Measurements from ENCODE around the gene MRPL24. TPM values are rescaled to one million over a fixed set of nuclear protein-coding genes. Genes with fewer than 3 reads are reported as not detected.

The MRPL24 gene
- total RNA-seq, 1 donor from 2014 or later, result 124 TPM

DNA sequence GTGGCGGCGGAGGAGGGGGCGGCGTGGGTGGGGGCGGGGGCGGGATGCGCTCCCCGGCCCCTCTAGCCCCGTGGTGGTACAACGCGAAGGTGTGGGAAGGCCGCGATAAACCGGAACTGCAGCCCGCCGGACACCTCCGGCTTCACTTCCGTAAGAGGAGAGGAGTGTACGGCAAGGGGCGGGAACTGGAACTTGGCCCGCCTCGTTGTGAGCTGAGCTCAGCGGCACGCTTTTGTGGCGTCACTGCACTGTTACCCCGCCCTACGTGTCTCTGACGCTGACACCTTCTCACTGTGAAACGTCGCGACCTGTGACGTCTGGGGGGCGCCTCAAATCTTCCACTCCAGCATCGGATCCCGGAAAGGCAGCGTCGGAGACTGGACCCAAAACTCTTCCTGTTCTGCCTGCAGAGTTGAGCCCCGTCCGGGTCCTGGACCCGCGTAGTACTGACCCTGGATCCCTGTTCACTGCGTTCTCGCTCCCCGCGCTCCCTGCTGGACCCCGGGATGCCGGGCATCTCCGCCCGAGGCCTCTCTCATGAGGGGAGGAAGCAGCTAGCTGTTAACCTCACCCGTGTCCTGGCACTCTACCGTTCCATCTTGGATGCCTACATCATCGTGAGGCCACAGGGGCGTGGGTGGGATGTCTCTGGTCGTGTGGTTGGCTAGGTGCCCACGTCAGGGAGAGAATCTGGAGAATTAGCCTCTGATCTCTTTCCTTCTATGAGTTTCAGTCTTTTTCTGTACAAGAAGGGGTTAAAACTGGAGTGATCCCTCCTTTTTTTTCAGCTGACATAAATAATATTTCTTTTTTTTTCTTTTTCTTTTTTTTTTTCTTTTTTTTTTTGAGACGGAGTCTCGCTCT is 12.1 kb downstream of the MRPL24 start, which contains the start of gene ISG20L2:
Gene ISG20L2 (minus strand): TSS at position 168 of the 864 bp plus-strand sequence. CDS start 1,114 bp downstream, outside the sequence.
- no peaks in the 10 kb centered on the region for H3K27me3 Mint-ChIP-seq (ENCODE audit: low read depth)
- H3K4me3 Mint-ChIP-seq (ENCODE audit: low read depth), result no peak within 1 kb of the TSS
- H3K27ac Mint-ChIP-seq, result peak within 1 kb of the TSS; percentile 99
- peaks cover 20% of the 10 kb centered on the region for H3K4me1 Mint-ChIP-seq (ENCODE audit: low read depth)
- peaks cover 28% of the 10 kb centered on the region for H3K36me3 Mint-ChIP-seq (ENCODE audit: low read depth)
- DNase-seq (ENCODE audit: low spot score), result peak; percentile 96
- intact Hi-C loops (cut with micrococcal nuclease), result loop anchor here (1.0 to 5.0 kb wide), 6 partner anchors 12 to 163 kb away; partner anchors contain the start of genes HDGF, MRPL24, NTRK1 and PEAR1
- H3K9me3 Mint-ChIP-seq, result no peaks in the 10 kb centered on the region

- Mint-ChIP-seq H3K4me1 (ENCODE audit: low read depth) (peaks cover 28% of the 10 kb centered on the region), H3K27me3 (ENCODE audit: low read depth) (no peaks in the 10 kb centered on the region), H3K36me3 (ENCODE audit: low read depth) (peaks cover 32% of the 10 kb centered on the region), H3K4me3 (ENCODE audit: low read depth) (no peak within 1 kb of the TSS), H3K27ac (peak within 1 kb of the TSS; percentile 99), H3K9me3 (no peaks in the 10 kb centered on the region)
- DNase-seq (ENCODE audit: low spot score), result peak; percentile 80
- intact Hi-C loops (cut with micrococcal nuclease), result loop anchor here (1.0 to 5.0 kb wide), 7 partner anchors 13 to 164 kb away; partner anchors contain the start of genes HDGF, MRPL24, NTRK1 and PEAR1
Measured at GRCh38 chr1:156727926-156728598, 12.8 kb downstream of the MRPL24 start, which contains the start of gene METTL25B. Gene METTL25B, plus strand, starts transcription at chr1:156728469. Its CDS starts 636 bp downstream, at chr1:156729105.

- DNase-seq (ENCODE audit: low spot score), result no peak
- no peak overlapping the region for H3K4me3 Mint-ChIP-seq (ENCODE audit: low read depth)
- H3K4me1 Mint-ChIP-seq (ENCODE audit: low read depth), result peaks cover 28% of the 10 kb centered on the region
- H3K36me3 Mint-ChIP-seq (ENCODE audit: low read depth), result peaks cover 27% of the 10 kb centered on the region
- H3K9me3 Mint-ChIP-seq, result no peaks in the 10 kb centered on the region
- H3K27ac Mint-ChIP-seq, result peak overlapping the region; percentile 99
- intact Hi-C loops (cut with micrococcal nuclease), result loop anchor here (2.0 to 5.0 kb wide), 2 partner anchors 67 to 165 kb away; partner anchors contain the start of gene PEAR1
- H3K27me3 Mint-ChIP-seq (ENCODE audit: low read depth), result no peaks in the 10 kb centered on the region
Measured at GRCh38 chr1:156727492-156727891, 13.4 kb downstream of the MRPL24 start.

DNA sequence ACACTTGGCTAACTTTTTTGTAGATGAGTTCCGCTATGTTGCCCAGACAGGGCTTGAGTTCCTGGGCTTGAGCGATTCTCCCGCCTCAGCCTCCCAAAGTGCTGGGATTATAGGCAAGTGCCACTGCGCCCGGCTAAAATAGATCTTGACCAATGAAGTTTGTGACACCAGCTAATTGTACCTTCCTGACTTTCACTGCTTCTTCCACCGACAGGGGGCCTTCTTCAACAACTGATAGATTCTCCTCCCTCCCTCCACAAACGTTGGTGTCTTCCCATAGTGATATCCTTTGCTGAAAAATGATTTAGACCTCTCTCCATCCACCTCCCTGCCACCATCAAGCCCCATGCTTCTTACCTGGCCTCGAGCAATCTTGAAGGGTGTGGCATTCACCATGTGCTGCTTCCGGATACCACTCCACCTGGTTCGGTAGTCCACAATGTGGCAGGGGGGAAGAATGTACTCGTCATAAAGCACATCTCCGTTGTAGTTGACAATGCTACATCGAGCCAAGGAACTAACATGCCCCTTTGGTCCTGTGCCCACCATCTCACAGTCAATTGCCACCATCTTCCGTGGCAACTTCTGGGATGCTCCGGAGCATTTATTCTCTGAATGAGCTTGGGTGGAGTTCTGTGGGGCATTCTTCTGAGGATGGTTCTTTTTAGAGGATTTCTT is 14.2 kb downstream of the MRPL24 start:
- intact Hi-C loops (cut with micrococcal nuclease), result loop anchor here (1.0 to 5.0 kb wide), 4 partner anchors 19 to 166 kb away; partner anchors contain the start of gene PEAR1
- Mint-ChIP-seq H3K27me3 (ENCODE audit: low read depth) (no peaks in the 10 kb centered on the region), H3K27ac (no peak overlapping the region), H3K4me3 (ENCODE audit: low read depth) (no peak overlapping the region), H3K4me1 (ENCODE audit: low read depth) (peaks cover 28% of the 10 kb centered on the region), H3K9me3 (no peaks in the 10 kb centered on the region), H3K36me3 (ENCODE audit: low read depth) (peaks cover 29% of the 10 kb centered on the region)
- DNase-seq (ENCODE audit: low spot score), result peak; percentile 40

DNA sequence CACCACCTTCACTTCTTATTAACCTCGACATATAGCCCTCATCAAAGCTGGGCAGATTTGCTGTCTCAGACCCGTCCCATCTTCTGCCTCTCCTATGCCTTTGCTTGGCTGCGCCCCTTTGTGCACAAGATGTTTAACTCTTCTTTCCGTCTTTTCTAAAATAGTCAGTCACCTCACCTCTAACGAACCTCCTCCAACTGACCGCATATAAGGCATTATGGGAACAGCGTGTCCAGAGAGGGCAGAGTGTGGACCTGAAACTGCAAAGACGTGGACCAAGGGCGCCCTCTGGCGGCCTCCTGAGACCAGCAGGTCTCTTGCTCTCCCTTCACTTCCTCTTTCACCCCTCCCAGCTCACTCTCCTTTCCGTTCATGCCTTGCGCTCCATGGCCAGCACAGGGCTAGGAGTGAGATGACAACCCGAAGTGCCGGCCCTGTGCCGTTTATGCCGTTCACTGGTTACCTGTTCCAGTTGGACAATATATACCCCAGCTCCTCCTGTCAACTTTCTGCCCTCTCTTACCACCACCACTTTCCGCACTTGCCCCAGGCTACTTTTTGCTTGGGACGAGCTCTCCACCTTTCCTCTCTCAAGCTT is 15.1 kb downstream of the MRPL24 start:
- no peak overlapping the region for H3K27ac Mint-ChIP-seq
- H3K9me3 Mint-ChIP-seq, result no peaks in the 10 kb centered on the region
- intact Hi-C loops (cut with micrococcal nuclease), result loop anchor here (1.0 to 5.0 kb wide), 4 partner anchors 18 to 167 kb away; partner anchors contain the start of gene PEAR1
- H3K27me3 Mint-ChIP-seq (ENCODE audit: low read depth), result no peaks in the 10 kb centered on the region
- no peak overlapping the region for H3K4me3 Mint-ChIP-seq (ENCODE audit: low read depth)
- peak; percentile 72 for DNase-seq (ENCODE audit: low spot score)
- peaks cover 29% of the 10 kb centered on the region for H3K4me1 Mint-ChIP-seq (ENCODE audit: low read depth)
- peaks cover 34% of the 10 kb centered on the region for H3K36me3 Mint-ChIP-seq (ENCODE audit: low read depth)

- Mint-ChIP-seq H3K27me3 (ENCODE audit: low read depth) (no peaks in the 10 kb centered on the region), H3K36me3 (ENCODE audit: low read depth) (peaks cover 43% of the 10 kb centered on the region), H3K4me1 (ENCODE audit: low read depth) (peaks cover 16% of the 10 kb centered on the region), H3K9me3 (no peaks in the 10 kb centered on the region), H3K27ac (peak overlapping the region; percentile 50), H3K4me3 (ENCODE audit: low read depth) (no peak overlapping the region)
- intact Hi-C loops (cut with micrococcal nuclease), result no loop called here
- no peak for DNase-seq (ENCODE audit: low spot score)
Measured at GRCh38 chr1:156721535-156721934, 19.4 kb downstream of the MRPL24 start.

- Mint-ChIP-seq H3K4me3 (ENCODE audit: low read depth) (no peak overlapping the region), H3K27me3 (ENCODE audit: low read depth) (no peaks in the 10 kb centered on the region)
- intact Hi-C loops (cut with micrococcal nuclease), result no loop called here
Measured at GRCh38 chr1:156721131-156721530, 19.8 kb downstream of the MRPL24 start.

DNA sequence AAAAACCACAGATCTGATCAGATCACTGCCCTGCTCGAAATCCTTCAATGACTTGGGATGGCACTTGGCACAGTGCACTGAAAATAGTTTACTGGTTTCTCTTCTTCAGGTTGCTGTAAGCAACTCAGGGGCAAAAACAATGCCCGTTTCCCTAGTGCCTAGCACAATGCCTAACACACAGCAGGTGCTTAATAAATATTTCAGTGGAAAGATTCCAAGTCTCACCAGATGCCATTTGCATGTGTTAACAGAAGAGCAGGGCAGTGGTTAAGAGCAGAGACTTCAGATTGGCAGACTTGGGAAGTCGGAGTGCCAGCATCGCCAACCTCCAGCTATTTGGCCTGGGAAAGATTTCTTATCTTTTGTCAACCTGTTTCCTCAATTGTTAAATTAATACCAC is 23.5 kb downstream of the MRPL24 start:
- intact Hi-C loops (cut with micrococcal nuclease), result no loop called here
- no peaks in the 10 kb centered on the region for H3K9me3 Mint-ChIP-seq
- DNase-seq (ENCODE audit: low spot score), result no peak
- peaks cover 4% of the 10 kb centered on the region for H3K4me1 Mint-ChIP-seq (ENCODE audit: low read depth)
- H3K36me3 Mint-ChIP-seq (ENCODE audit: low read depth), result peaks cover 36% of the 10 kb centered on the region
- H3K27me3 Mint-ChIP-seq (ENCODE audit: low read depth), result no peaks in the 10 kb centered on the region
- H3K27ac Mint-ChIP-seq, result no peak overlapping the region
- no peak overlapping the region for H3K4me3 Mint-ChIP-seq (ENCODE audit: low read depth)

More at GRCh38 chr1:156721131-156721530, 19.8 kb downstream of the MRPL24 start:
- H3K36me3 Mint-ChIP-seq (ENCODE audit: low read depth), result peaks cover 45% of the 10 kb centered on the region
- H3K9me3 Mint-ChIP-seq, result no peaks in the 10 kb centered on the region
- peaks cover 16% of the 10 kb centered on the region for H3K4me1 Mint-ChIP-seq (ENCODE audit: low read depth)
- H3K27ac Mint-ChIP-seq, result peak overlapping the region; percentile 50
- no peak for DNase-seq (ENCODE audit: low spot score)

DNA sequence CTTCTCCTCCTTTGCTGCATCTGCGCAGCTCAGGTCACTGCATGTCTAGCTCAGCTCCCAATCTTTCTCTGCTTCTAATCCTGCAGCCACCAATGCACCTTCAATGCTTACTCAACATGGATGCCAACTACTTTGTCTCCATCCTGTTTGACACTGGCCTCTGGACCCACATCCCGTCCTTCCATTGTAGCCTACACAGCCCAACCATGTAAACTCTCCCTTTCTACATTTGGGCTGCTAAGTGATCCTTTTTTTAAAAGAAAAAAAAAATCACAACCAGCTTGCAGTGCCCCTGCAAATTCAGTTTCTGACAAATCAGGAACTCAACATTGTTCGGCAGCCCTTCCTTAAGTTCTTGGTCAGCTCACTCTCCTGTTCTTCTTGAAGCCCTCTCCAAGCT is 26.1 kb downstream of the MRPL24 start:
- Mint-ChIP-seq H3K9me3 (no peaks in the 10 kb centered on the region), H3K4me3 (ENCODE audit: low read depth) (no peak overlapping the region), H3K36me3 (ENCODE audit: low read depth) (peaks cover 15% of the 10 kb centered on the region), H3K27me3 (ENCODE audit: low read depth) (no peaks in the 10 kb centered on the region), H3K27ac (no peak overlapping the region), H3K4me1 (ENCODE audit: low read depth) (no peaks in the 10 kb centered on the region)
- intact Hi-C loops (cut with micrococcal nuclease), result no loop called here
- no peak for DNase-seq (ENCODE audit: low spot score)

DNA sequence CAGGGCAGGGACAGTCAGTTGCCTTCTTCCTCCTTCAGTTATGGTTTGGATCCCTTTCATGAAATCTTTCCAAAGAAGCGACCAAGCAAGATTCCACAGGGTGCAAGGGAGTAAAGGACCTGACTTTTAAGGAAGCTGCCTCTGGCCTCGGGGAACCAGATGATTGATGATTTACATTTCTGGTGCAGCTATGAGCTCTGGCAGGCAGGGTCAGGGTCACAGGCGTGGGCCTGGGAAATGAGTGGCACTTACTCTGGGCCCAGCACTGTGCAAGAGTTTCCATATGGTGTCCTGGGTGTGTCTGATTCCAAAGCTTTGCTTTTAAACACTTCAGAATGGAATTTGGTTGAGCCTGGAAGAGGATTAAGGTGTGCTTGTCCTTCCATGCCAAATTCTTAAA is 28.3 kb downstream of the MRPL24 start:
- H3K9me3 Mint-ChIP-seq, result no peaks in the 10 kb centered on the region
- H3K27me3 Mint-ChIP-seq (ENCODE audit: low read depth), result peaks cover 10% of the 10 kb centered on the region
- peaks cover 14% of the 10 kb centered on the region for H3K36me3 Mint-ChIP-seq (ENCODE audit: low read depth)
- intact Hi-C loops (cut with micrococcal nuclease), result no loop called here
- H3K27ac Mint-ChIP-seq, result no peak overlapping the region
- no peaks in the 10 kb centered on the region for H3K4me1 Mint-ChIP-seq (ENCODE audit: low read depth)
- no peak overlapping the region for H3K4me3 Mint-ChIP-seq (ENCODE audit: low read depth)
- no peak for DNase-seq (ENCODE audit: low spot score)

DNA sequence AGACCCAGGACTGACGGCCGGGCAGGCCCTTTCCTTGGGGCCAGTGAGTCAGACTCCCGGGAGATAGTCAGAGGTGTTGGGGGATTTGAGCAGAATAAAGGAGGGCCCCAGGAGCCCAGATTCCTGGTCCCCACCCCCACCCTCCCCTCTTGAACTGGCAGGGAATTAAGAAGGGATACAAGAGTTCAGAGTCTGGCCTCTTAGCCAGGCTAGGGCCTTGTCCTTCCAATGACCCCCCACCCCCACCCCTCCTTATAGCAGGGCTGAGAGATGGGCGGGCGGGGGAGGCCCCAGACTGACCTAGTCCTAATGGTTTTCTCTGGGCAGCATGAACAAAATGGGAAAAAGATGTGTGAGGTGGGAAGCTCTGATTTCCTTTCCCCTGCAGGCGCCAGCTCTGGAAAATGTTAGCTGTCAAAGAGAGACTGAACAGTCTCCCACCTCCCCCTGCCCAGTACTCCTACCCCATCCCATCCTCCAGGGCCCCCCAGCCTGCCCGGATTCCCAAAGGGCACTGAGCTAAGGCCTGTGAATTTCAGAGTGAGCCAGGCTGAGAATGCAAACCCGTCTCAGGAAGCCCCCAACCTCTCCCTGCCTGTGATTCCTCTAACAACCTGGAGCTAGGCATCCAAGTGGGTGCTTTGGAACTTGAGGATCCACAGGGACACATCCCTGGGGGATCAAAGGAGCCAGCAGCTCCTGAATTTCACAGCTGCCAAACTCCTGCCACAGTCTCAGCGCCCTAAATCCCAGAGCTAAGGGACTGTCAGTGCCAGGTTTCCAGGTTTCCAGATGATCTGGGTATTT is 29.7 kb downstream of the MRPL24 start:
- no peaks in the 10 kb centered on the region for H3K9me3 Mint-ChIP-seq
- intact Hi-C loops (cut with micrococcal nuclease), result no loop called here
- H3K27me3 Mint-ChIP-seq (ENCODE audit: low read depth), result peaks cover 19% of the 10 kb centered on the region
- H3K4me3 Mint-ChIP-seq (ENCODE audit: low read depth), result no peak overlapping the region
- H3K27ac Mint-ChIP-seq, result no peak overlapping the region
- no peaks in the 10 kb centered on the region for H3K4me1 Mint-ChIP-seq (ENCODE audit: low read depth)
- H3K36me3 Mint-ChIP-seq (ENCODE audit: low read depth), result peaks cover 8% of the 10 kb centered on the region
- DNase-seq (ENCODE audit: low spot score), result no peak

Data from activated T-helper 2 cell treated with anti-CD3 and anti-CD28 coated beads, Interferon-gamma antibody, Interleukin-2, Interleukin-4, amounts not matched to agents 10 μg/mL and 5 μg/mL and 100 μg/mL, durations not matched to agents 14 hours and 24 hours and 36 hours (primary cell).